Breast epithelium (tissue), 3 donors: ENCODE results near the gene MEF2D.

ENCODE experiments used
- POLR2A ChIP-seq: fragments of 450-650 bp; IDR thresholded peaks from one replicate; pipeline ENCODE4 v1.6.1; 2016; ENCODE audit warnings: antibody characterized with exemption, mild to moderate bottlenecking, moderate library complexity
- TF ChIP-seq, protein P1 (sequence below), 3 donors: fragments of 450-650 bp; IDR thresholded peaks; one replicate each; pipeline ENCODE4 v1.5.1; 2016 to 2017; ENCODE audit warnings: antibody characterized with exemption in 3 of 3, mild to moderate bottlenecking in 3 of 3, moderate library complexity in 3 of 3

DNA sequence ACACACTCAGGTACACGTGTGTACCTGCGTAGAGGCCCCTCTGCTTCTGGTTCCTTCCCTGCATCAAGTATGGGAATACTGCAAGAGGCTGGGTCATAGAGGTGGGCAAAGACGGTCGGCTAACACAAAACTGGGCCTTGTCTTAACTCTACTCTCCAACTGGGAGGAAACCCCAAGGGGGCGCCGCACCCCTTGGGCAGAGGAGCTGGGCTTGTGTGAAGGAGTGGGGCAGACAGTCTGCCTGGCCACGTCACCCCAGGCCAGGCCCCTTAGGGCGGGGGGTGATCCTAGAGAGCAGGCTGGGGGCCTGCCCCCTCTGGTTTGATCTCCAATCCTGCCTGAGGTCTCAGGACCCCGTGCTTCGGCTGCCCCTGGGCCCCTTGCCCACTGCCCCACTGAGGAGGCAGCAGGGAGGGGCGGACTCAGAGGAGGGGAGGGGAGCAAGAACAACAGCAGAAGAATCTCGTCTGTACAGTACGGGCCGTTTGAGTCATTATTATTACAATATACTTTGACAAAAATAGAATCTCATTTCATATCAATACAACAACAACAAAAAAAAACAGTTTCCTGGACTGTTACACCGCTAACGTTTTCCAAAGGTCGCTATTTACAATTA is 34.7 kb downstream of the MEF2D start:
- TF ChIP-seq POLR2A: no peak
- TF ChIP-seq, protein P1, sequence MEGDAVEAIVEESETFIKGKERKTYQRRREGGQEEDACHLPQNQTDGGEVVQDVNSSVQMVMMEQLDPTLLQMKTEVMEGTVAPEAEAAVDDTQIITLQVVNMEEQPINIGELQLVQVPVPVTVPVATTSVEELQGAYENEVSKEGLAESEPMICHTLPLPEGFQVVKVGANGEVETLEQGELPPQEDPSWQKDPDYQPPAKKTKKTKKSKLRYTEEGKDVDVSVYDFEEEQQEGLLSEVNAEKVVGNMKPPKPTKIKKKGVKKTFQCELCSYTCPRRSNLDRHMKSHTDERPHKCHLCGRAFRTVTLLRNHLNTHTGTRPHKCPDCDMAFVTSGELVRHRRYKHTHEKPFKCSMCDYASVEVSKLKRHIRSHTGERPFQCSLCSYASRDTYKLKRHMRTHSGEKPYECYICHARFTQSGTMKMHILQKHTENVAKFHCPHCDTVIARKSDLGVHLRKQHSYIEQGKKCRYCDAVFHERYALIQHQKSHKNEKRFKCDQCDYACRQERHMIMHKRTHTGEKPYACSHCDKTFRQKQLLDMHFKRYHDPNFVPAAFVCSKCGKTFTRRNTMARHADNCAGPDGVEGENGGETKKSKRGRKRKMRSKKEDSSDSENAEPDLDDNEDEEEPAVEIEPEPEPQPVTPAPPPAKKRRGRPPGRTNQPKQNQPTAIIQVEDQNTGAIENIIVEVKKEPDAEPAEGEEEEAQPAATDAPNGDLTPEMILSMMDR (IDR thresholded peaks at IDR 0.05): no peak
